Midbrain (tissue), 1 donor: ENCODE data around the gene VAPA.

Experiments
- DNase-seq: peaks from one replicate; lab custom pipeline; 2025; lab: John Stamatoyannopoulos, UW

The VAPA gene

GRCh38 chr18:10003281-10003680 is 89.5 kb downstream of the VAPA start:
- no peak for DNase-seq

DNA sequence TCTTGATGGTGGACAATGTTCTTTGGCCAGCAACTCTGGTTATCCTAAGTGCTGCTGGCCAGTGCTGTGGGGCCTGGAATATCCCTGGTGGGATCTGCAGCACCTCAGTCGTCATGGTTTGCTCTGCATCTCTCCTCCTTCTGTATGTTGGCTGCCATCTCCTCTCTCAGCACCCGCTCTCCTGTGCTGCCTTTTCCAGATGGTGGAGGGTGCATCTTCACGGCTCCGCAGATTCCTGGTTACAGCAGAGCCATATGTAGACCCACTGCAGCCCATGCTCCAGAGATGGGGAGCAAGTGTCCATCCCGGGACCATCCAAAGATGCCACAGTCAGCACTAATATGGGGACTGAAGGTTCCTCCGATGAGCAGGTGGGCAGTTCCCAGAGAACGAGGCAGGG is 90.0 kb downstream of the VAPA start:
- DNase-seq: no peak

DNA sequence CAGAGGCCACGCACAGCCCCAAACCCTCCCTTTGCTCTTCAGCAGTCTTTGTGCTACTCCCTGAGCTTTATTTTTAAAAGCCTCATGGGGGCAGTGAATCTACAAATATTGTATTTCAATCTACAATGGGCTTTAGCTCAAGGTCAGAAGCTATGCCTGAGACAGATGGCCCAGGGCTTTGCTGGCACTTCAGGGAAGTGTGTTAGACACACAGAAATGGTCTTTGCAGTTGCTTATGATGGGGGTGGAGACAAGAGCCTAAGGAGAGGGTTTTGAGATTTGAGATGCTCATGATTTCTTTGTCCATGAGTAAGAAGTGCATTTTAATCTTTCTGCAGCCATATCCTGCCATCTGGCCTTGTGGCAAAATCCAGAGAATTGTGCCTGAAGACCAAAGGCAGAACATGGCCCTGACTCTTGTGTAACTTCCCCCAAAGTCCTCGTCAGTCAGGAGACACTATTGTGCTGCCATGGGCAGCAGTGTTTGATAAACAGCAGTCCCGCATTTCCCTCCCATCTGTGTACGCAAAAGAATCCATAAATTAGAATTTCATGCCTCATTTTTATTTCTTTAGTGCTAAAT is 92.6 kb downstream of the VAPA start:
- peak; percentile 46 for DNase-seq

DNA sequence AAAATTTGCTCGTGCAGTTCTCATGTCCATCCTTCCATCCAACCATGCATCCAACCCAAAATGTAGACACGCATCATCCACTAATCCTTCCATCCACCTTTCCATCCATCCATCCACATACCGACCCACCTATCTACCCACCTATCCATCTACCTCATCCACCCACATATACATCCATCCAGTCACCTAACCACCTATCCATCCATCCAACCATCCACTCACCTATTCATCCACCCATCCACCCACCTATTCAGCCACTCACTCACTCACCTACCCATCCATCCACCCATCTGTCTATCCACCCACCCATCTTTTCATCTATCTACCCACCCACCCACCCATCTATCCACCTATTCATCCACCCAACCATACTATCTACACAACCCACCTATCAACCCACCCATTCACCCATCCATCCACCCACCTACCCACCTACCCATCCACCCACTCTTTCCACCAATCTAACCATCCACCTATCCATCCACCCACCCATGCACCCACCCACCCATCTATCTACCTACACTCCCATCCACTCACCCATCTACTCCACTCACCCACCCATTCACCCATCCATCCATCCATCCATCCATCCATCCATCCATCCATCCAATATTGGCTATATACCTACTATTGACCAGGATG is 94.3 kb downstream of the VAPA start:
- no peak for DNase-seq
